Lung (tissue), 12 donors: Measurements from ENCODE around the gene MAGI2. TPM values are rescaled to one million over a fixed set of nuclear protein-coding genes. Genes with fewer than 3 reads are reported as not detected.

ENCODE experiments used
- ATAC-seq: fragments of 200-7000 bp; cut with Tn5 transposase; one replicate; pipeline ENCODE4 v1.9.1; 2020; ENCODE audit warnings: moderate number of reproducible peaks; ENCODE audit not compliant: insufficient read depth, low FRiP score
- DNase-seq, 3 donors: peaks; one replicate each; pipeline ENCODE4 v3.0.0-alpha.2; 2013 to 2017
- H3K27ac ChIP-seq, 2 donors: one replicate each; pipeline ENCODE4 v1.5.1; 2013; ENCODE audit warnings: mild to moderate bottlenecking in 2 of 2, moderate library complexity in 2 of 2, control low read depth in 1 of 2, inconsistent platforms in 1 of 2, low read depth in 1 of 2, low read length in 1 of 2
- H3K27me3 ChIP-seq, 3 donors: one replicate each; pipeline ENCODE4 v1.5.1; 2013; ENCODE audit warnings: low read length in 2 of 3; ENCODE audit not compliant: control insufficient read depth in 3 of 3, insufficient read depth in 3 of 3
- H3K36me3 ChIP-seq, 4 donors: one replicate each; pipeline ENCODE4 v1.5.1; 2013; ENCODE audit warnings: low read length in 4 of 4, mild to moderate bottlenecking in 1 of 4, moderate library complexity in 1 of 4; ENCODE audit not compliant: control insufficient read depth in 4 of 4, insufficient read depth in 4 of 4
- H3K4me1 ChIP-seq, 5 donors: one replicate each; pipeline ENCODE4 v1.5.1; 2013; ENCODE audit warnings: low read length in 5 of 5, mild to moderate bottlenecking in 2 of 5, moderate library complexity in 1 of 5; ENCODE audit not compliant: control insufficient read depth in 5 of 5, insufficient read depth in 5 of 5
- H3K4me3 ChIP-seq: one replicate; pipeline ENCODE4 v1.5.1; 2013; ENCODE audit warnings: mild to moderate bottlenecking, control low read depth, moderate library complexity
- H3K9ac ChIP-seq, 2 donors: one replicate each; pipeline ENCODE4 v1.5.1; 2013; ENCODE audit warnings: low read length in 2 of 2, control low read depth in 1 of 2; ENCODE audit not compliant: insufficient read depth in 1 of 2
- H3K9me3 ChIP-seq, 4 donors: one replicate each; pipeline ENCODE4 v1.5.1; 2013; ENCODE audit warnings: low read length in 3 of 4, mild to moderate bottlenecking in 1 of 4, moderate library complexity in 1 of 4; ENCODE audit not compliant: control insufficient read depth in 4 of 4, insufficient read depth in 3 of 4
- CTCF ChIP-seq: IDR thresholded peaks from 2 replicates; pipeline ENCODE4 v1.5.1; 2012; ENCODE audit warnings: mild to moderate bottlenecking; ENCODE audit errors: control extremely low read depth, extremely low read depth
- WGBS, 2 donors: extraction: QIAGEN DNeasy Blood & Tissue Kit; methylation state at CpG; one replicate each; pipeline ENCODE4 v1.1.7; 2013; 5-methylcytosine and 5-hydroxymethylcytosine counted together
- polyA plus RNA-seq, 2 donors: library from polyadenylated mRNA; stranded (reverse); fragments of 200-250 nt; gene quantifications; one replicate each; pipeline ENCODE4 v1.2.1, GENCODE V29; 2013
- total RNA-seq, 2 donors: library from RNA; depleted of rRNA in 1 of 2; stranded (reverse); fragments of >200 nt in 1 of 2; gene quantifications; one replicate each; pipeline ENCODE4 v1.2.1, GENCODE V29; 2014 to 2021
- donor health status: control.
- donor health status: control.
- donor health status: Bipolar disorder and iron deficiency.
- donor health status: healthy.
- donor health status: DM: yes; HTN: yes; CAD: no.

The MAGI2 gene
- total and polyA plus RNA-seq, 4 donors: 0.94 to 18.0 (median 5.3) TPM

GRCh38 chr7:77991656-77992055, 1461.8 kb downstream of the MAGI2 start:
- no peak overlapping the region for H3K27ac ChIP-seq
- H3K4me1 ChIP-seq: no peaks in the 10 kb centered on the region
- H3K27me3 ChIP-seq: no peaks in the 10 kb centered on the region
- 92 to 94% methylated on average over 4 of the region's 4 CpGs for WGBS, 2 donors
- no peak for ATAC-seq
- no peak overlapping the region for H3K4me3 ChIP-seq
- H3K36me3 ChIP-seq: no peaks in the 10 kb centered on the region
- H3K9me3 ChIP-seq: peaks cover 0 to 3% (median 0%) of the 10 kb centered on the region in 4 donors
- no peak for TF ChIP-seq CTCF
- no peak overlapping the region for H3K9ac ChIP-seq
- no peak for DNase-seq

- H3K9me3 ChIP-seq: peaks cover 0 to 3% (median 0%) of the 10 kb centered on the region in 4 donors
- H3K4me3 ChIP-seq: no peak overlapping the region
- no peaks in the 10 kb centered on the region for H3K27me3 ChIP-seq
- H3K4me1 ChIP-seq: no peaks in the 10 kb centered on the region
- no peak for ATAC-seq
- H3K36me3 ChIP-seq: no peaks in the 10 kb centered on the region
- 72 to 80% methylated on average over 6 of the region's 6 CpGs for WGBS, 2 donors
- no peak for DNase-seq
- H3K27ac ChIP-seq: no peak overlapping the region
- no peak for TF ChIP-seq CTCF
- H3K9ac ChIP-seq: no peak overlapping the region
Measured at GRCh38 chr7:77989981-77990566, 1463.4 kb downstream of the MAGI2 start.

- no peaks in the 10 kb centered on the region for H3K4me1 ChIP-seq
- H3K36me3 ChIP-seq: no peaks in the 10 kb centered on the region
- no peak for ATAC-seq
- no peaks in the 10 kb centered on the region for H3K27me3 ChIP-seq
- H3K9me3 ChIP-seq: peaks cover 0 to 6% (median 0%) of the 10 kb centered on the region in 4 donors
- TF ChIP-seq CTCF: no peak
- no peak overlapping the region for H3K9ac ChIP-seq
- H3K4me3 ChIP-seq: no peak overlapping the region
- no peak overlapping the region for H3K27ac ChIP-seq
- no peak for DNase-seq
- WGBS, 2 donors: 82 to 95% methylated on average over 3 of the region's 3 CpGs
Measured at GRCh38 chr7:77985974-77986339, 1467.5 kb downstream of the MAGI2 start.
